Mucosa of descending colon (tissue), 3 donors: ENCODE data around the gene LRCH3. TPM values are rescaled to one million over a fixed set of nuclear protein-coding genes. Genes with fewer than 3 reads are reported as not detected.

ENCODE experiments used
- ATAC-seq: fragments of 200-7000 bp; cut with Tn5 transposase; one replicate; pipeline ENCODE4 v1.9.1; 2020; ENCODE audit warnings: mild to moderate bottlenecking, moderate library complexity
- DNase-seq, 3 donors: peaks; one replicate each; pipeline ENCODE4 v3.0.0-alpha.2; 2020
- H3K36me3 ChIP-seq: fragments of 200-600 bp; one replicate; pipeline ENCODE4 v1.8.0; 2021; ENCODE audit warnings: low read depth, mild to moderate bottlenecking
- H3K4me1 ChIP-seq: fragments of 200-600 bp; one replicate; pipeline ENCODE4 v1.8.0; 2021; ENCODE audit warnings: low read depth, mild to moderate bottlenecking
- H3K4me3 ChIP-seq: fragments of 200-600 bp; one replicate; pipeline ENCODE4 v1.8.0; 2021; ENCODE audit warnings: mild to moderate bottlenecking
- H3K9me3 ChIP-seq: fragments of 200-600 bp; one replicate; pipeline ENCODE4 v1.8.0; 2021; ENCODE audit warnings: mild to moderate bottlenecking
- CTCF ChIP-seq: fragments of 200-600 bp; IDR thresholded peaks from one replicate; pipeline ENCODE4 v1.8.0; 2022; ENCODE audit warnings: antibody characterized with exemption, mild to moderate bottlenecking
- intact Hi-C, 2 donors: fragments of 100-400 bp; cut with DNase I in 1 of 2; cut with micrococcal nuclease in 1 of 2; formaldehyde crosslinking; loops; one replicate each; pipeline versions ENCODE4 v1.11.0 to v1.11.1; 2022; cut with DNase I, micrococcal nuclease
- total RNA-seq, 3 donors: library from RNA; stranded (reverse); fragmentation: NEBNext Ultra II Directional in 2 of 3; extraction: Animal tissue kit (Norgen Biotek cat#: 25700) in 2 of 3; gene quantifications; one replicate each; pipeline versions ENCODE4 v1.2.1 to v1.2.4, GENCODE V29; 2021 to 2023
- donor health status: DM: no; HTN: no; CAD: no; lungs with moderate emphysema.
- donor health status: DM: no; HTN: no; CAD: no.
- donor health status: DM: no; HTN: yes; CAD: no.

Gene LRCH3
- total RNA-seq, 3 donors from 2014 or later, result 33.3 to 57.6 (median 46.0) TPM

GRCh38 chr3:197855571-197855970, 64.5 kb downstream of the LRCH3 start:
- H3K4me3 ChIP-seq, result no peak overlapping the region
- no peaks in the 10 kb centered on the region for H3K36me3 ChIP-seq
- H3K9me3 ChIP-seq, result no peaks in the 10 kb centered on the region
- no peak for TF ChIP-seq CTCF
- DNase-seq, result no peak
- H3K4me1 ChIP-seq, result no peaks in the 10 kb centered on the region
- intact Hi-C loops, result no loop called here
- no peak for ATAC-seq

GRCh38 chr3:197856199-197856816, 65.3 kb downstream of the LRCH3 start:
- Histone ChIP-seq H3K36me3 (no peaks in the 10 kb centered on the region), H3K4me1 (no peaks in the 10 kb centered on the region), H3K4me3 (no peak overlapping the region), H3K9me3 (no peaks in the 10 kb centered on the region)
- no peak for TF ChIP-seq CTCF
- DNase-seq, result no peak
- intact Hi-C loops, result no loop called here
- ATAC-seq, result no peak

- Histone ChIP-seq H3K4me1 (no peaks in the 10 kb centered on the region), H3K36me3 (no peaks in the 10 kb centered on the region), H3K9me3 (no peaks in the 10 kb centered on the region), H3K4me3 (no peak overlapping the region)
- DNase-seq (no peak), ATAC-seq (no peak)
- intact Hi-C loops, result no loop called here
- TF ChIP-seq CTCF, result no peak
Observed at GRCh38 chr3:197858133-197858532, 67.1 kb downstream of the LRCH3 start.

- TF ChIP-seq CTCF, result no peak
- no peak for ATAC-seq
- no peak overlapping the region for H3K4me3 ChIP-seq
- DNase-seq, result no peak
- intact Hi-C loops, result no loop called here
- H3K4me1 ChIP-seq, result no peaks in the 10 kb centered on the region
- no peaks in the 10 kb centered on the region for H3K36me3 ChIP-seq
- no peaks in the 10 kb centered on the region for H3K9me3 ChIP-seq
Observed at GRCh38 chr3:197858598-197858997, 67.5 kb downstream of the LRCH3 start.

GRCh38 chr3:197866035-197866434, 75.0 kb downstream of the LRCH3 start:
- no peak for DNase-seq
- intact Hi-C loops, result no loop called here
- no peak for ATAC-seq
- Histone ChIP-seq H3K9me3 (no peaks in the 10 kb centered on the region), H3K4me1 (no peaks in the 10 kb centered on the region), H3K4me3 (no peak overlapping the region), H3K36me3 (no peaks in the 10 kb centered on the region)
- TF ChIP-seq CTCF, result no peak

GRCh38 chr3:197873329-197873728, 82.3 kb downstream of the LRCH3 start:
- Histone ChIP-seq H3K4me1 (no peaks in the 10 kb centered on the region), H3K4me3 (no peak overlapping the region), H3K36me3 (no peaks in the 10 kb centered on the region), H3K9me3 (no peaks in the 10 kb centered on the region)
- no peak for TF ChIP-seq CTCF
- intact Hi-C loops, result no loop called here
- ATAC-seq (no peak), DNase-seq (no peak)
